Kidney (tissue), 14 donors: Measurements from ENCODE around the gene JAK3. TPM values are rescaled to one million over a fixed set of nuclear protein-coding genes. Genes with fewer than 3 reads are reported as not detected.

Source experiments
- DNase-seq, 5 donors: peaks; one replicate each; pipeline ENCODE4 v3.0.0-alpha.2; 2013 to 2020
- FAIRE-seq: peaks from 2 replicates; lab custom pipeline; 2012; peaks lifted over from hg19 to GRCh38; lab: Jason Lieb, UNC
- H3K27ac ChIP-seq, 2 donors: one replicate each; pipeline ENCODE4 v1.7.0; 2013; ENCODE audit warnings: low read depth in 2 of 2, low read length in 2 of 2, inconsistent platforms in 1 of 2
- H3K27me3 ChIP-seq: one replicate; pipeline ENCODE4 v1.7.1; 2013; ENCODE audit warnings: low read length, inconsistent platforms; ENCODE audit not compliant: control insufficient read depth, insufficient read depth
- H3K36me3 ChIP-seq, 3 donors: one replicate each; pipeline versions ENCODE4 v1.7.0 to v1.7.1; 2013; ENCODE audit warnings: low read length in 3 of 3, control low read depth in 1 of 3, inconsistent platforms in 1 of 3; ENCODE audit not compliant: insufficient read depth in 3 of 3, control insufficient read depth in 2 of 3
- H3K4me1 ChIP-seq, 3 donors: one replicate each; pipeline versions ENCODE4 v1.7.0 to v1.7.1; 2013; ENCODE audit warnings: low read length in 3 of 3, inconsistent platforms in 1 of 3, low read depth in 1 of 3; ENCODE audit not compliant: control insufficient read depth in 2 of 3, insufficient read depth in 2 of 3
- H3K4me3 ChIP-seq, 3 donors: one replicate each; pipeline versions ENCODE4 v1.7.0 to v1.8.1; 2013; ENCODE audit warnings: low read length in 3 of 3, control low read depth in 1 of 3, inconsistent platforms in 1 of 3
- H3K9ac ChIP-seq, 3 donors: one replicate each; pipeline versions ENCODE4 v1.7.0 to v1.7.1; 2013; ENCODE audit warnings: low read length in 3 of 3, control low read depth in 1 of 3, inconsistent platforms in 1 of 3
- H3K9me3 ChIP-seq, 3 donors: one replicate each; pipeline versions ENCODE4 v1.7.0 to v1.7.1; 2013; ENCODE audit warnings: low read length in 3 of 3, control low read depth in 1 of 3, inconsistent platforms in 1 of 3; ENCODE audit not compliant: control insufficient read depth in 2 of 3, insufficient read depth in 1 of 3
- intact Hi-C: fragments of 100-400 bp; cut with DNase I; formaldehyde crosslinking; loops from one replicate; pipeline ENCODE4 v1.11.1; 2022
- polyA plus RNA-seq: library from polyadenylated mRNA; stranded (reverse); fragments of 350-450 nt; fragmentation: Illumina TruSeq; extraction: RNeasy Lipid Tissue Mini Kit (QIAGEN cat#74804); gene quantifications from one replicate; pipeline ENCODE4 v1.2.3, GENCODE V29; 2014; ENCODE audit warnings: low read depth, low replicate concordance; ENCODE audit not compliant: insufficient read depth
- total RNA-seq: library from RNA; stranded (reverse); fragmentation: NEBNext Ultra II Directional; extraction: Animal tissue kit (Norgen Biotek cat#: 25700); gene quantifications from one replicate; pipeline ENCODE4 v1.2.1, GENCODE V29; 2021
- TF ChIP-seq, protein P1 (sequence below): IDR thresholded peaks from 3 replicates; pipeline ENCODE4 v1.5.1; 2012; ENCODE audit warnings: mild to moderate bottlenecking, moderate library complexity, borderline replicate concordance; ENCODE audit not compliant: insufficient read depth; ENCODE audit errors: extremely low read depth
- donor health status: control.
- donor health status: control.
- donor health status: control.
- donor health status: control.
- donor health status: control.
- donor health status: DM: yes; HTN: yes; CAD: no.
- donor health status: Normal renal cell carcinoma (clear cell type).

Gene JAK3
- total and polyA plus RNA-seq, 2 donors from 2014 or later = 3.5 to 30.8 TPM

DNA sequence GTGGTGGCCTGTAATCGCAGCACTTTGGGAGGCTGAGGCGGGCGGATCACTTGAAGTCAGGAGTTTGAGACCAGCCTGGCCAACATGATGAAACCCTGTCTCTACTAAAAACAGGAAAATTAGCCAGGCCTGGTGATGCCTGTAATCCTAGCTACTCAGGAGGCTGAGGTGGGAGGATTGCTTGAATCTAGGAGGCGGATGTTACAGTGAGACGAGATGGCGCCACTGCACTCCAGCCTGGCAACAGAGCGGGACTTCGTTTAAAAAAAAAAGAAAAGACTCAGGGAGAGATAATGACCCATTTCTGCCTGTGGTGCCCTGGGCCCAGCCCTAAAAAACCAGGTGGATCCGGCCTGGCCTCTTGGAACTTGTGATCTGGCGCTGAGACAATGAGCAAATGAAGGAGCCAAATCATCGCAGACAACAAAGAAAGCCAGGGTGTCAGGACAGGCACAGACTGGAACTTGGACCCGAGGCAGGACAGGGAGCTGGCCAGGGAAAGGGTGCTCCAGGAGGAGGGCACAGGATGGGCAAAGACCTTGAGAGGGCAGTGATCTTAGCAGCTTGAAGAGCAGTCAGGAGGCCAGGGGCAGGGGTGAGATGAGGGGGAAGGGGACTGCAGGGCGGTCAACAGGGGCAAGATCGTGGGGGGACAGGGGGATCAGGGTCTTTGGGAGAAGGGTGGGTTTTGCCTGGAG lies 962 bp upstream of the JAK3 start:
- no peak for FAIRE-seq
- no peak for DNase-seq
- no peaks in the 10 kb centered on the region for H3K9me3 ChIP-seq
- no peak overlapping the region for H3K27ac ChIP-seq
- intact Hi-C loops = no loop called here
- H3K36me3 ChIP-seq = no peaks in the 10 kb centered on the region
- H3K4me3 ChIP-seq = no peak overlapping the region
- TF ChIP-seq, protein P1, sequence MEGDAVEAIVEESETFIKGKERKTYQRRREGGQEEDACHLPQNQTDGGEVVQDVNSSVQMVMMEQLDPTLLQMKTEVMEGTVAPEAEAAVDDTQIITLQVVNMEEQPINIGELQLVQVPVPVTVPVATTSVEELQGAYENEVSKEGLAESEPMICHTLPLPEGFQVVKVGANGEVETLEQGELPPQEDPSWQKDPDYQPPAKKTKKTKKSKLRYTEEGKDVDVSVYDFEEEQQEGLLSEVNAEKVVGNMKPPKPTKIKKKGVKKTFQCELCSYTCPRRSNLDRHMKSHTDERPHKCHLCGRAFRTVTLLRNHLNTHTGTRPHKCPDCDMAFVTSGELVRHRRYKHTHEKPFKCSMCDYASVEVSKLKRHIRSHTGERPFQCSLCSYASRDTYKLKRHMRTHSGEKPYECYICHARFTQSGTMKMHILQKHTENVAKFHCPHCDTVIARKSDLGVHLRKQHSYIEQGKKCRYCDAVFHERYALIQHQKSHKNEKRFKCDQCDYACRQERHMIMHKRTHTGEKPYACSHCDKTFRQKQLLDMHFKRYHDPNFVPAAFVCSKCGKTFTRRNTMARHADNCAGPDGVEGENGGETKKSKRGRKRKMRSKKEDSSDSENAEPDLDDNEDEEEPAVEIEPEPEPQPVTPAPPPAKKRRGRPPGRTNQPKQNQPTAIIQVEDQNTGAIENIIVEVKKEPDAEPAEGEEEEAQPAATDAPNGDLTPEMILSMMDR = no peak
- H3K4me1 ChIP-seq = peaks cover 0 to 3% (median 0%) of the 10 kb centered on the region in 3 donors
- H3K9ac ChIP-seq = no peak overlapping the region
- H3K27me3 ChIP-seq = no peaks in the 10 kb centered on the region

DNA sequence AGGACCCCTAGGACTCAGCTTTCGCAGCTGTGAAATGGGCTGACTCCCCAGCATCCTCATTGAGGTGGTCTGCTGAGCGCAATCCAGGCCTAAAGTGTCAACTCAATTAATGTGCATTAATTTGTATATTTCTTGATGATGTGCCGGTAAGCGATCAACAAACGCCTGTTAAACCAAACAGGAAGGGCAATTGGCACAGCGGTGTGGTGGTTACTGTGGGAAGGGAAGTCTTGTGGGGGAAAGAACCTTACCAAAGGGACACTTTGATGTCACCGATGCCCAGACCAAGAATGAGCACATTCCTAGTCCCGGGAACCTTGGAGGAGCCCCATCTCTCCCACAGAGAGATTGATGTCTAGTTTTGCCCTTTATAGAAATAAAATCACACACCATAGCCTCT lies 1.6 kb downstream of the JAK3 start:
- Histone ChIP-seq H3K36me3 (no peaks in the 10 kb centered on the region), H3K4me1 (peaks cover 0 to 5% (median 0%) of the 10 kb centered on the region in 3 donors), H3K9ac (no peak overlapping the region), H3K27ac (no peak overlapping the region), H3K4me3 (no peak overlapping the region), H3K27me3 (no peaks in the 10 kb centered on the region), H3K9me3 (no peaks in the 10 kb centered on the region)
- DNase-seq (no peak), FAIRE-seq (no peak)
- TF ChIP-seq, protein P1 = no peak
- intact Hi-C loops = no loop called here

DNA sequence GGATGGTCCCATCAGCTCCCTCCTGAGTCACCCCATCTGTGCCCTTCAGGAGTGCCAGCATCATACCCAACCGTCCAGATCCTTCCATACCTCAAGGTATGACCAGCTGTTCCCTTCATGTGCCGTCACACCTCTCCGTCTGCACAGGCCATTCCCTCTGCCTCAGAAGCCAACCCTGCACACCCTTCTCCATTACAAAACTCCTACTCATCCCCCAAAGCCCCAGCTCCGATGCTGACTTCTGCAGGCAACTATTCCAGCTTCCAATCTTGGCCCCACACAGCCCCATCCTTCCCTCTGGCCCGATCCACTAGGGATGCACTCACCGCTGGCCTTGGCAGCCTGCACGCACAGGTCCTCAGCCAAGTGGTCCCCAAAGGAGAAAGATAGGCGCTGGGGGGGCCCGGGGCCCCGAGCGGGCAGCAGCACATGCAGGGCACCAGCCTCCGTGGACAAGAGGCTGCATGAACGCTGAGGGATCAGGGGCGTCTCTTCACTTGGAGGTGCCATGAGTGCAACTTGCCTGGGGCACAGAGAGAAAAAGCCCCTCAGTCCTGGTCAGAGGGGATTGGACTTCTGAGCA lies 3.8 kb downstream of the JAK3 start:
- DNase-seq (no peak), FAIRE-seq (no peak)
- Histone ChIP-seq H3K4me3 (no peak overlapping the region), H3K9me3 (no peaks in the 10 kb centered on the region), H3K36me3 (no peaks in the 10 kb centered on the region), H3K27me3 (no peaks in the 10 kb centered on the region), H3K27ac (no peak overlapping the region), H3K9ac (no peak overlapping the region), H3K4me1 (peaks cover 0 to 2% (median 0%) of the 10 kb centered on the region in 3 donors)
- TF ChIP-seq, protein P1 = no peak
- intact Hi-C loops = no loop called here
